Effector memory CD8-positive, alpha-beta T cell (primary cell): ENCODE results near the gene TSR3.

Source experiments
- ATAC-seq: fragments of 150-1000 bp; cut with Tn5 transposase; replicated peaks from 2 replicates; pipeline ENCODE4 v1.10.0; 2021; ENCODE audit warnings: mild to moderate bottlenecking, moderate library complexity
- DNase-seq, 3 experiments: peaks; one replicate each; pipeline ENCODE4 v3.0.0; 2021
- H3K27ac Mint-ChIP-seq, 2 donors: one replicate each; pipeline ENCODE4 v1.8.0; 2022; ENCODE audit warnings: mild to moderate bottlenecking in 2 of 2, mixed read lengths in 2 of 2, moderate library complexity in 2 of 2
- H3K27me3 Mint-ChIP-seq, 2 donors: one replicate each; pipeline ENCODE4 v1.8.0; 2022; ENCODE audit warnings: mixed read lengths in 2 of 2
- H3K36me3 Mint-ChIP-seq: one replicate; pipeline ENCODE4 v1.8.0; 2022; ENCODE audit warnings: mild to moderate bottlenecking, moderate library complexity, mixed read lengths; ENCODE audit not compliant: insufficient read depth
- H3K4me1 Mint-ChIP-seq, 2 donors: one replicate each; pipeline ENCODE4 v1.8.0; 2022; ENCODE audit warnings: low read depth in 2 of 2, mixed read lengths in 2 of 2
- H3K4me3 Mint-ChIP-seq, 2 donors: one replicate each; pipeline ENCODE4 v1.8.0; 2022; ENCODE audit warnings: mild to moderate bottlenecking in 2 of 2, mixed read lengths in 2 of 2, moderate library complexity in 2 of 2
- H3K9me3 Mint-ChIP-seq, 2 donors: one replicate each; pipeline ENCODE4 v1.8.0; 2022; ENCODE audit warnings: mixed read lengths in 2 of 2

Gene TSR3

DNA sequence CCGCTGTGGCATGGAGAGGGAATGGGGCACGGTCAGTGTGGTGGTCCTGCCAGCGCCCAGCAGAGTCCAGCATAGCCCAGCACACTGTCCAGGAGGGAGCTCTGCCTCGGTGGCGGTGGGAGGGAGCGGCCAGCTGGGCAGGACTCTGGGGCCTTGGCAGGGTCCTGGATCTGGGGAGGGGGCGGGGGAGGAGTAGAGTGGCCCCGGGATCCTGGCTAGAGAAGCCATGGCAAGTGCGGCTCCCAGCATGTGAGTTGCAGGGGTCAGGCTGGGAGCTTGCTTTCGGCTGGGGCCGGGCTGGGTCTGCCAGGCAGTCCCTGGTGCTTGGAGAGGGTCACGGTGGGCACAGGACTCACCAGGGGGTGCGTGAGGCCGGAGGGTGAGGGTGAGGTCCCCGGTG is 3.9 kb upstream of the TSR3 start:
- H3K4me3 Mint-ChIP-seq = no peak overlapping the region
- no peak for ATAC-seq
- peak overlapping the region; percentile 34 to 44 for H3K27ac Mint-ChIP-seq

DNA sequence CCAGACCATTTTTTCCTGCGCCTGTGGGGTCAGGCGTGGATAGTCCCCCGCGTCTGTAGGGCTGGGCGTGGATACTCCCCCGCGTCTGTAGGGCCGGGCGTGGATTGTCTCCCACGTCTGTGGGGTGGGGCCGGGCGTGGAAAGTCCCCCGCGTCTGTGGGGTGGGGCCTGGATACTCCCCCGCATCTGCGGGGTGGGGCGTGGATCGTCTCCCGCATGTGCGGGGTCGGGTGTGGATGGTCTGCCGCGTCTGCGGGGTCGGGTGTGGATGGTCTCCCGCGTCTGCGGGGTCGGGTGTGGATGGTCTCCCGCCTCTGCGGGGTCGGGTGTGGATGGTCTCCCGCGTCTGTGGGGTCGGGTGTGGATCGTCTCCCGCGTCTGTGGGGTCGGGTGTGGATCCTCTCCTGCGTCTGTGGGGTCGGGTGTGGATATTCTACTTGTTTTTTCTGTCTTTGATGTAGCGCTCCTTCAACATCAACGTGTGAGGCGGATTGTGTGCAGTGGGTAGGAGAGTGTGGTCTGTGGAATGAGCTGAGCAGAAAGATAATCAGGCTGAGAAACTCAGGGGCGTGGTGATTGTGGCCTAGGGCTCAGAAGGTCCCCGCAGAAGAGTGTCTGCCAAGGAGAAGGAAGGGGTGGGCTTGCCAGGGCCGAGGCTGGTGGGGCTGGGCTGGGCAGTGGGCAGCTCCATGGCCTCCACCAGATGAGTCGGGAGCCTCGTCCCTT is 3.3 kb upstream of the TSR3 start:
- H3K9me3 Mint-ChIP-seq = no peaks in the 10 kb centered on the region
- peaks cover 47% of the 10 kb centered on the region for H3K36me3 Mint-ChIP-seq
- peaks cover 34 to 36% of the 10 kb centered on the region in 2 donors for H3K4me1 Mint-ChIP-seq
- ATAC-seq (no peak), DNase-seq (no peak)
- H3K4me3 Mint-ChIP-seq = peak overlapping the region in 1 of 2 donors; percentile 25
- H3K27me3 Mint-ChIP-seq = no peaks in the 10 kb centered on the region
- H3K27ac Mint-ChIP-seq = peak overlapping the region; percentile 34 to 44

More for the DNA sequence above, 3.9 kb upstream of the TSR3 start:
- no peak for DNase-seq
- Mint-ChIP-seq H3K27me3 (no peaks in the 10 kb centered on the region), H3K4me1 (peaks cover 28 to 30% of the 10 kb centered on the region in 2 donors), H3K9me3 (no peaks in the 10 kb centered on the region), H3K36me3 (peaks cover 44% of the 10 kb centered on the region)

GRCh38 chr16:1351215-1351581 is 480 bp downstream of the TSR3 start:
- Mint-ChIP-seq H3K27ac (peak overlapping the region; percentile 19 to 89), H3K9me3 (no peaks in the 10 kb centered on the region), H3K4me3 (peak overlapping the region; percentile 81 to 82), H3K36me3 (peaks cover 54% of the 10 kb centered on the region), H3K4me1 (peaks cover 28 to 37% of the 10 kb centered on the region in 2 donors), H3K27me3 (no peaks in the 10 kb centered on the region)
- ATAC-seq = peak; percentile 24
- no peak for DNase-seq

- Mint-ChIP-seq H3K36me3 (peaks cover 54% of the 10 kb centered on the region), H3K4me1 (peaks cover 26 to 37% of the 10 kb centered on the region in 2 donors), H3K4me3 (peak overlapping the region; percentile 81 to 82), H3K9me3 (no peaks in the 10 kb centered on the region), H3K27ac (peak overlapping the region; percentile 19 to 89), H3K27me3 (no peaks in the 10 kb centered on the region)
- DNase-seq (no peak), ATAC-seq (no peak)
These were observed 987 bp downstream of the TSR3 start for GRCh38 chr16:1350691-1351090.

DNA sequence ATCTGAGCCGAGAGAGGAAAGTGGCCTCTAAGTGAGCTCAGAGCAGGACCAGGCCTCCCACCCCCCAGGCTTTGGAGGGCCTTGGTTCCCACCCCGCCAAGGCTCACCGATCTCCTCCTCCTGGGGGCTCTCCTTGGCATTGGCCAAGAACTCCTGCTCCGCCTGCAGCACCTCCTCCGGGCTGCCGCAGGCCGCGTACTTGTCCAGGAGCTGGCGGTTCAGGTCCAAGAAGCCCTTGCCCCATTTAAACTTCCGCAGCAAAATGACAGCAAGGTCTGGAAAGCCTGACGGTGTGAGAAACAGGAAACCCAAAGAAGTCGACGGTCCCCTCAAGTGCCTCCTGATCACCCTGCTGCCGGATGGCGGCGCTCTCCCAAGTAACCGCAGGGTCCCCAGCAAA is 1.7 kb downstream of the TSR3 start:
- no peaks in the 10 kb centered on the region for H3K27me3 Mint-ChIP-seq
- H3K9me3 Mint-ChIP-seq = no peaks in the 10 kb centered on the region
- H3K4me1 Mint-ChIP-seq = peaks cover 21 to 32% of the 10 kb centered on the region in 2 donors
- ATAC-seq = no peak
- DNase-seq = no peak
- H3K27ac Mint-ChIP-seq = peak overlapping the region in 1 of 2 donors; percentile 89
- H3K4me3 Mint-ChIP-seq = peak overlapping the region; percentile 81 to 82
- peaks cover 54% of the 10 kb centered on the region for H3K36me3 Mint-ChIP-seq

DNA sequence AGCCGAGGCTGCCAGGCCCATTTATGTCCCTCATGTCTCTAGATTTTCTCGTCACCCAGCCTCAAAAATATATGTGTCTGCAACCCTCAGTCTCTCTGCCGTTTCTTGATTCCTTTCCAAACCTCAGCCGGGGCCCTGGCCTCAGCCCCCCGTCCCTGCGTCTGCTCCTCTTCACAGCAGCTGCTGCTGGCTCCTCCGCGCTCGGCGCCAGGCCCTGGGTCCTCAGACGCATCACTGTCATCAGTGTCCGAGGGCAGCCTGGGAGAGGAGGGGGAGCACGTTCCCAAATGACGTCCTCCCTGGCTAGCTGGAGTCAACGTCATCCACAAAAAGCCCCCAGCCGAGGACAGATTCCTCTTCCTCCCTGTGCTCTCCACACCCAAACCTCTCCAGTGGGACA is 2.3 kb downstream of the TSR3 start:
- Mint-ChIP-seq H3K4me3 (peak overlapping the region in 1 of 2 donors; percentile 82), H3K27me3 (no peaks in the 10 kb centered on the region), H3K9me3 (no peaks in the 10 kb centered on the region)

GRCh38 chr16:1348926-1349325 is 2.8 kb downstream of the TSR3 start:
- Mint-ChIP-seq H3K4me3 (no peak overlapping the region), H3K27ac (no peak overlapping the region), H3K9me3 (no peaks in the 10 kb centered on the region), H3K4me1 (peaks cover 21 to 28% of the 10 kb centered on the region in 2 donors), H3K36me3 (peaks cover 57% of the 10 kb centered on the region), H3K27me3 (no peaks in the 10 kb centered on the region)
- ATAC-seq (no peak), DNase-seq (no peak)

More for the DNA sequence above, 2.3 kb downstream of the TSR3 start:
- DNase-seq (no peak), ATAC-seq (no peak)
- peaks cover 21 to 29% of the 10 kb centered on the region in 2 donors for H3K4me1 Mint-ChIP-seq
- H3K36me3 Mint-ChIP-seq = peaks cover 57% of the 10 kb centered on the region
- no peak overlapping the region for H3K27ac Mint-ChIP-seq

DNA sequence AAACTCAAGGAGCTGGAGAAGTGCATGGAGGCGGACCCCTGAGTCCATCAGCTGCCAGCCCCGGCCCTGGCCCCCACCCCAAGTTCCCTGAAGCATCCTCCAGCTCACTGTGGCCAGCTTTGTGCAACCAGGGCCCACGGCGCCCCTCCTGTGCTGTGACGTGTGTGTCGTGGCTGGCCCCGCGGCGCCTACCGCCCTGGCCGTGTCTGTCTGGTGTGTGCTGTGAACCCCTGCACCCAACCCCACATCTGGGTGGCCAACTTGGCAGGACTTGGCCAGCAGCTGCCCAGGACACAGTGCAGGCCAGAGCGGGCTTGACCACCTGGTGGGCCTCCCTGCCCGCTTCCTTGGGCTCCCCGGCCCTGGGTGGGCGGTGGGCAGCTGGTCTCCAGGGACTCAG is 3.2 kb downstream of the TSR3 start:
- H3K4me1 Mint-ChIP-seq = peaks cover 23% of the 10 kb centered on the region in 2 donors
- H3K27me3 Mint-ChIP-seq = no peaks in the 10 kb centered on the region
- DNase-seq (no peak), ATAC-seq (no peak)
- H3K9me3 Mint-ChIP-seq = no peaks in the 10 kb centered on the region
- H3K36me3 Mint-ChIP-seq = peaks cover 55% of the 10 kb centered on the region
- no peak overlapping the region for H3K27ac Mint-ChIP-seq
- H3K4me3 Mint-ChIP-seq = no peak overlapping the region

GRCh38 chr16:1347962-1348361 is 3.7 kb downstream of the TSR3 start:
- Mint-ChIP-seq H3K9me3 (no peaks in the 10 kb centered on the region), H3K27ac (no peak overlapping the region), H3K4me1 (peaks cover 23 to 24% of the 10 kb centered on the region in 2 donors), H3K27me3 (no peaks in the 10 kb centered on the region), H3K4me3 (no peak overlapping the region), H3K36me3 (peaks cover 50% of the 10 kb centered on the region)
- ATAC-seq (no peak), DNase-seq (no peak)

DNA sequence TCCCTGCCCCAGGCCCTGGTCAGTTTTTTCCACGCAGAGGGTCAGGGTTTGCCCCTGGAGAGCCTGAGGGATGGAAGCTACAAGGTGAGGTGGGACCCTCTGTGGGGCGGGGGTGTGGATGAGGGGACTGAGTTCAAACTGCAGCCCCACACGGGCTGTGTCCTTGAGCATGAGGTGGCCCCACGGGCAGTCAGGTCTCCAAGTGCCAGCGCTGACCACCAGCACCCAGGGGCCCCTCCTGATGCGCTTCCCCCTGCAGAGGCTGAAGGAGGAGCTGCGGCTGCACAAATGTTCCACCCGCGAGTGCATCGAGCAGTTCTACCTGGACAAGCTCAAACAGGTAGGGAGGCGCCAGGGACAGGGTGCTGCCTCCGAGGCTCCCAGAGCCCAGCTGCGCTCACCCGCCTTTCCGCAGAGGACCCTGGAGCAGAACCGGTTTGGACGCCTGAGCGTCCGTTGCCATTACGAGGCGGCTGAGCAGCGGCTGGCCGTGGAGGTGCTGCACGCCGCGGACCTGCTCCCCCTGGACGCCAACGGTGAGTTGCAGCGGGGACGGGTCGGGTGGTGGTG is 4.3 kb downstream of the TSR3 start:
- H3K27me3 Mint-ChIP-seq = no peaks in the 10 kb centered on the region
- no peaks in the 10 kb centered on the region for H3K9me3 Mint-ChIP-seq
- H3K27ac Mint-ChIP-seq = no peak overlapping the region
- ATAC-seq (no peak), DNase-seq (no peak)
- peaks cover 23 to 26% of the 10 kb centered on the region in 2 donors for H3K4me1 Mint-ChIP-seq
- H3K4me3 Mint-ChIP-seq = no peak overlapping the region
- peaks cover 45% of the 10 kb centered on the region for H3K36me3 Mint-ChIP-seq

DNA sequence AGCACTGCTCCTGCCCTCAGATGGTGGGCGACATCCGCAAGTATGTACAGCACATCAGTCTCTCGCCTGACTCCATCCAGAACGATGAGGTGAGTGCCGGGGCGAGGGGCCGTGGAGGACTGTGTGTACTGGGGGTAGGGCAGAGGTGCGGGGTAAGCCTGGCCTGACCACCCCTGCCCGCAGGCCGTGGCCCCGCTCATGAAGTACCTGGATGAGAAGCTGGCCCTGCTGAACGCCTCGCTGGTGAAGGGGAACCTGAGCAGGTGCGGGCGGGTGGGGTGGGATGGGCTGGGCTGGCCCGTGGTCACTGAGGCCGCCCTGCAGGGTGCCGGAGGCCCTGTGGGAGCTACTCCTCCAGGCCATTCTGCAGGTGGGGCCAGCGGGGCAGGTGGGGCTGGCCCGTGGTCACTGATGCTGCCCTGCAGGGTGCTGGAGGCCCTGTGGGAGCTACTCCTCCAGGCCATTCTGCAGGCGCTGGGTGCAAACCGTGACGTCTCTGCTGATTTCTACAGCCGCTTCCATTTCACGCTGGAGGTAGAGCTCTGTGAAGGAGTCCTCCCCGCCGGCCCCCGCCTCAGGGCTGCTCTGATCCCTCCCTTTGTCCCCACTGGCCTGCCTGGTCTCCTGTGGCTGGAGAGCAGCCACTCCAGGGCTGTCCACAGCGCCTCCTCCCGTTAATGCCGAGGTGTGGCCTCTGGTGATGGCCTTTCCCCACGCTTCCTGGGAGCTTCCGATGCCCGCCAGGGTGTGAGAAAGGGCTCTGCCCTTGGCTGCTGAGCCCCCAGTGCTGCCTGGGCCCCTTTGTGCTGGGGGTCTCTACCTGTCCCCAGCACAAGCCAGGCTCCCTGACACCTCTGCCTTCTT is 5.0 kb downstream of the TSR3 start:
- Mint-ChIP-seq H3K4me1 (peaks cover 22 to 25% of the 10 kb centered on the region in 2 donors), H3K27ac (no peak overlapping the region), H3K27me3 (no peaks in the 10 kb centered on the region), H3K36me3 (peaks cover 37% of the 10 kb centered on the region), H3K4me3 (no peak overlapping the region), H3K9me3 (no peaks in the 10 kb centered on the region)
- DNase-seq (no peak), ATAC-seq (no peak)

- Mint-ChIP-seq H3K36me3 (peaks cover 29% of the 10 kb centered on the region), H3K4me3 (no peak overlapping the region), H3K27me3 (no peaks in the 10 kb centered on the region), H3K27ac (no peak overlapping the region), H3K4me1 (peaks cover 22 to 23% of the 10 kb centered on the region in 2 donors), H3K9me3 (no peaks in the 10 kb centered on the region)
- no peak for DNase-seq
- ATAC-seq = no peak
These were observed 5.8 kb downstream of the TSR3 start for GRCh38 chr16:1345651-1346421.

DNA sequence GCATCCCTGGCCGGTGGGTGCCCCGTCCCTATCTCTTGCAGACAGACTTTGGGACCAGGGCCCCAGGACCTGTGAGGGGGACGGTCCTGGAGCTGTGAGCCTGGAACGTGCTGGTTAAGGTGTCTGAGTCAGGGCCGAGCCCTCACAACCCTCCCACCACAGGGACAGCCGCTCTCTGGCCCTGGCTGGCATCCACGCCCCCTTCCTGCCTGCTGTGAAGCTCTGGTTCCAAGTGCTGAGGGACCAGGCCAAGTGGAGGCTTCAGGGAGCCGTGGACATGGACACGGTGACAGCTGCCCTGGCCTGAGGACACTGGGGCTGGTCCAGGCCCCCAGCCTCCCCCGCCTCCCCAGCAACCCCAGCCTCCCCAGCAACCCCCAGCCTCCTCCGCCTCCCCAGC is 6.6 kb downstream of the TSR3 start:
- no peak for ATAC-seq
- Mint-ChIP-seq H3K27me3 (no peaks in the 10 kb centered on the region), H3K9me3 (no peaks in the 10 kb centered on the region), H3K4me3 (no peak overlapping the region), H3K4me1 (peaks cover 16 to 19% of the 10 kb centered on the region in 2 donors), H3K36me3 (peaks cover 22% of the 10 kb centered on the region), H3K27ac (peak overlapping the region in 1 of 2 donors; percentile 66)
- DNase-seq = no peak
